Measurements from ENCODE around the gene SLC4A2.
A peak's percentile ranks its signal among the peaks of the same experiment; 100 is the strongest.

SLC4A2 gene

GRCh38 chr7:151032936-151033863 is 26.2 kb upstream of the SLC4A2 start:
- H3K27me3 ChIP-seq (ENCODE audit: insufficient read depth, poor library complexity, severe bottlenecking): no peaks in the 10 kb centered on the region
- H3K4me3 ChIP-seq (replicated peaks; ENCODE audit: insufficient read depth, low read length): no peak overlapping the region
- TF ChIP-seq, protein P1, sequence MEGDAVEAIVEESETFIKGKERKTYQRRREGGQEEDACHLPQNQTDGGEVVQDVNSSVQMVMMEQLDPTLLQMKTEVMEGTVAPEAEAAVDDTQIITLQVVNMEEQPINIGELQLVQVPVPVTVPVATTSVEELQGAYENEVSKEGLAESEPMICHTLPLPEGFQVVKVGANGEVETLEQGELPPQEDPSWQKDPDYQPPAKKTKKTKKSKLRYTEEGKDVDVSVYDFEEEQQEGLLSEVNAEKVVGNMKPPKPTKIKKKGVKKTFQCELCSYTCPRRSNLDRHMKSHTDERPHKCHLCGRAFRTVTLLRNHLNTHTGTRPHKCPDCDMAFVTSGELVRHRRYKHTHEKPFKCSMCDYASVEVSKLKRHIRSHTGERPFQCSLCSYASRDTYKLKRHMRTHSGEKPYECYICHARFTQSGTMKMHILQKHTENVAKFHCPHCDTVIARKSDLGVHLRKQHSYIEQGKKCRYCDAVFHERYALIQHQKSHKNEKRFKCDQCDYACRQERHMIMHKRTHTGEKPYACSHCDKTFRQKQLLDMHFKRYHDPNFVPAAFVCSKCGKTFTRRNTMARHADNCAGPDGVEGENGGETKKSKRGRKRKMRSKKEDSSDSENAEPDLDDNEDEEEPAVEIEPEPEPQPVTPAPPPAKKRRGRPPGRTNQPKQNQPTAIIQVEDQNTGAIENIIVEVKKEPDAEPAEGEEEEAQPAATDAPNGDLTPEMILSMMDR (IDR thresholded peaks at IDR 0.05; ENCODE audit: insufficient read depth, low read length): no peak
- peak; percentile 54; the same call in 1 of the 2 replicates for TF ChIP-seq SPI1 (IDR thresholded peaks at IDR 0.05; ENCODE audit: borderline replicate concordance, low read depth)
- H3K27ac ChIP-seq (replicated peaks): no peak overlapping the region
- DNase-seq (ENCODE audit: low read depth in 1 of 2, low spot score in 1 of 2): no peak

- Histone ChIP-seq H3K27me3 (ENCODE audit: insufficient read depth, poor library complexity, severe bottlenecking) (no peaks in the 10 kb centered on the region), H3K4me3 (replicated peaks; ENCODE audit: insufficient read depth, low read length) (no peak overlapping the region), H3K27ac (replicated peaks) (no peak overlapping the region)
- DNase-seq (ENCODE audit: low read depth in 1 of 2, low spot score in 1 of 2): no peak
- TF ChIP-seq, protein P1 (IDR thresholded peaks at IDR 0.05; ENCODE audit: insufficient read depth, low read length): no peak
- TF ChIP-seq SPI1 (IDR thresholded peaks at IDR 0.05; ENCODE audit: borderline replicate concordance, low read depth) (no peak), POLR2AphosphoS5 (IDR thresholded peaks at IDR 0.05; ENCODE audit: low read depth) (no peak), GABPA (IDR thresholded peaks at IDR 0.05; ENCODE audit: low read depth) (no peak), REST (IDR thresholded peaks at IDR 0.05; ENCODE audit: insufficient replicate concordance, low read depth) (no peak)
Observed at GRCh38 chr7:151033864-151034249, 25.5 kb upstream of the SLC4A2 start.

GRCh38 chr7:151034312-151035025 is 24.9 kb upstream of the SLC4A2 start:
- no peak for DNase-seq (ENCODE audit: low read depth in 1 of 2, low spot score in 1 of 2)
- H3K4me3 ChIP-seq (replicated peaks; ENCODE audit: insufficient read depth, low read length): no peak overlapping the region
- no peak overlapping the region for H3K27ac ChIP-seq (replicated peaks)
- TF ChIP-seq REST (IDR thresholded peaks at IDR 0.05; ENCODE audit: insufficient replicate concordance, low read depth) (no peak), POLR2AphosphoS5 (IDR thresholded peaks at IDR 0.05; ENCODE audit: low read depth) (no peak), SPI1 (IDR thresholded peaks at IDR 0.05; ENCODE audit: borderline replicate concordance, low read depth) (no peak), GABPA (IDR thresholded peaks at IDR 0.05; ENCODE audit: low read depth) (no peak)
- TF ChIP-seq, protein P1 (IDR thresholded peaks at IDR 0.05; ENCODE audit: insufficient read depth, low read length): no peak
- H3K27me3 ChIP-seq (ENCODE audit: insufficient read depth, poor library complexity, severe bottlenecking): no peaks in the 10 kb centered on the region
